ENCODE results near the gene SERTM2. TPM values are rescaled to one million over a fixed set of nuclear protein-coding genes. Genes with fewer than 3 reads are reported as not detected.
"Not testable (repeated sequence)": the region's sequence is repeated elsewhere in the genome, so short reads cannot be mapped to it uniquely, and the experiment has no call there.

Gene SERTM2
- total RNA-seq, 1 experiment from 2014 or later, result not detected

DNA sequence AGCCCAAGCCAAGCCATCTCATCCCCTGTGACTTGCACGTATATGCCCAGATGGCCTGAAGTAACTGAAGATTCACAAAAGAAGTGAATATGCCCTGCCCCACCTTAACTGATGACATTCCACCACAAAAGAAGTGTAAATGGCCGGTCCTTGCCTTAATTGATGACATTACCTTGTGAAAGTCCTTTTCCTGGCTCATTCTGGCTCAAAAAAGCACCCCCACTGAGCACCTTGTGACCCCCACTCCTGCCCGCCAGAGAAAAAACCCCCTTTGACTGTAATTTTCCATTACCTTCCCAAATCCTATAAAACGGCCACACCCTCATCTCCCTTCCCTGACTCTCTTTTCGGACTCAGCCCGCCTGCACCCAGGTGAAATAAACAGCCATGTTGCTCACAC lies 37.8 kb downstream of the SERTM2 start:
- DNase-seq (ENCODE audit: low spot score); in situ Hi-C loops (cut with HindIII; ENCODE audit: low sequenced_read_pairs): not testable (repeated sequence)

DNA sequence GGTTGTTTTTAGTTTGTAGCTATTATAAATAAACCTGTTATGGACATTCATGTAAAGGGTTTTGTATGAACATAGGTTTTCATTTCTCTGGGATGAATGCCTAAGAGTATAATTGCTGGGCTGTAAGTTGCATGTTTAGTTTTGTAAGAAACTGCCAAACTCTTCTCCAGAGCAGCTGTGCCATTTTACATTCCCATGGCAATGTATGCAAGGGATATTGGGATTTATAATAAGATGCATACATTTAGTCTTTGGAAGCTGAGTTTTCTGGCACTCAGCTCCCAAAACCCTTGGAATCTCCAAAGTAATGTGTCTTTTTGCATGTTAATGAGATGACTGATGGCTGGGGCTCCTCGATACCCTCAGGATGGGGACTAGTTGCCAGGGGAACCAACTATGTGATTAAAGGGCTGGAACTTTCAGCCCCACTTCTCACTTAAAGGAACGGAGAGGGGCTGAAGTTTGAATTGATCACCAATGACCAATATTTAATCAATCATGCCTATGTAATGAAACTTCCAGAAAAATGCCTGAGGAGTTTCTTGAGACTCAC lies 44.0 kb downstream of the SERTM2 start:
- in situ Hi-C loops (cut with HindIII; ENCODE audit: low sequenced_read_pairs), result no loop called here
- DNase-seq (ENCODE audit: low spot score), result no peak

GRCh38 chrX:111560801-111561200 lies 49.4 kb downstream of the SERTM2 start:
- in situ Hi-C loops (cut with HindIII; ENCODE audit: low sequenced_read_pairs), result no loop called here
- DNase-seq (ENCODE audit: low spot score), result no peak

DNA sequence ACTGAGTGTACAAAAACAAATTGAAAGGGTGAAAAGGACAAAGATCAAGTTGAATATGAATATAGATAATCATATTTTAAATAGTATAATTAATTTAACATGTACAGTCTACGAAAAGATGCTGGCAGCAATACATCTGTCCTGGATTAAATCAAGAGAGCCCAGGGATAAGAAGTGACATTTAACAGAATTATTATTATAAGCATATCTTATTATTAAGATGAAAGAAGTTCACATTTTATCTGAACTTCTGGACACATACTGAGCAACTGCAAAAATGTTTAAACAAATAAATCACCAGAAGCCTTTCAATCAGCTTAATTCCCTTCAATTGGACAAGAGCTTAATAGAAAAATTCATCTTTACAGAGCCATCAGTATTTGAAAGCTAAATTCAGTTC lies 50.4 kb downstream of the SERTM2 start:
- DNase-seq (ENCODE audit: low spot score), result no peak
- in situ Hi-C loops (cut with HindIII; ENCODE audit: low sequenced_read_pairs), result no loop called here

DNA sequence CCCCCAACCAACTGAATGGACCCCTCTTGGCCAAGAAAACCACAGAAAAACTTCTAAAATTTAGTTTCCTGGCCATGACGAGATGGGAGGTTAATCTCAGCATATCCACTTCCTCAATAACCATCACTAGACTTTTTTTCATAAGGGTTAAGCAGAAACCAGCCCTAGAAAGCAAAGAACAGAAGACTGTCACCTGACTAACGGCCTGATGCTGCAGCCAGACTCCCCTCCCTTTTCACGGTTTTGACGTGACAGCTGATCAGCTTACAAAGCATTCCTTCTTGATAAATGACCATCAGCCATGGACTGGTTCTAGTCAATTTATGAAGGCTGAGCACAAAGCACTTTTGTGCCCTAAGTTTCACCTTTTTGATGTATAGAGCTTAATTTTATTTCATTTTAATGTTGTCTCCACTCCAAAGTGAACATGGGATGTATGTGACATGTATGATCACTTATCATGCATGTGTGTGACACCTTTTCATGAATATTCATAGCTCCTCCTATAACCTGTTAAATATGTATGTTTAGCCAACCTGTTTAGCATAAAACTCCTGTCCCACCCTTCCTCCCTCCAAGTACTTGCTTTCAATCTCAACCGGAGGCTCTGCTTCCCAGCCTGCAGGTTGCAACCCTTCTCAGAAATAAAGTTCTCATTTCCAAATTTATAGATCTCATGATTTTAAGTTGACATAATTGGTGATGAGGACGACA lies 56.3 kb downstream of the SERTM2 start:
- in situ Hi-C loops (cut with HindIII; ENCODE audit: low sequenced_read_pairs), result no loop called here
- DNase-seq (ENCODE audit: low spot score), result no peak

DNA sequence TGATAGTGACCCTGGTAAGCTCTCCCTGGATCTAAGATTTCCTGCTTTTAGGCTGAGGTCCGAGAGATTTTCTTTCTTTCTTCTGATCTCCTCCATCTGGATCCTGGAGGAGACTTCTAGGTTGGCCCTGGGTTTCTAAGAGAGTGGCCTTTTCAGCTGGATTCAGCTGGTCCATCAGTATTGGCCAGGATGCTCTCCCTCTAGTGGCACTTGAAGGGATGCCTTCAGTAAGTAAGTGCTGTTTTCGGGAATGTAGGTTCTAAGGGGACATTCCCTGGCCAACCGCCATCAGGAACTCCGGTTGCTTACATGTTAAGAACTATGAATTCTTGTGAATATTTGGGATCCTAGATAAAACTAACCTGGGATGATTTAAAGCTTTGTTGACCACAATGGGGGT lies 56.9 kb downstream of the SERTM2 start:
- in situ Hi-C loops (cut with HindIII; ENCODE audit: low sequenced_read_pairs), result no loop called here
- DNase-seq (ENCODE audit: low spot score), result no peak

DNA sequence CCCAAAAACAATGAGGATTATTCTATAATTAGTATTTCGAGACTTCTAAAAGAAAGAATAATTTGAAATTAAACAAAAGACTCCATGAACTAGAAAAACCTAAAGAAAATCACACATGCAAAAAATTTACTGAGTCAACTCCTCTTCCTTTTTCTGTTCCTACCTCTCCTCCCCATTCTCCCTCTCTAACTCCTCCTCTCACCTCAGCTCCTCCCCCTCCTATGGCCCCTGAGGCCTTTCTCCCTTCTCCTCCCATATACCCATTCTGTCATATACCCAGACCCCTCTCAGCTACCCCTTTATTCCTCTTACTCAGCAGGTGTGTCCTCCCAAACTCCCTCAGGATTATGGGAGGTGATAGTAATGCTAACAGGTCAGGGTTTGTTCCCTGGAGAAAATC lies 57.4 kb downstream of the SERTM2 start:
- in situ Hi-C loops (cut with HindIII; ENCODE audit: low sequenced_read_pairs), result no loop called here
- DNase-seq (ENCODE audit: low spot score), result no peak

Other genes starting within 250 kb of the SERTM2 start
- gene CAPN6, start 241.2 kb upstream of the SERTM2 start, total RNA-seq (2014; rRNA removed; shearing (Covaris generic)), result not detected in 2 replicates
- not detected in 2 replicates for gene DCX, start 99.5 kb upstream of the SERTM2 start, total RNA-seq (2014; rRNA removed; shearing (Covaris generic))
- 7.0 and 27.6 TPM in 2 replicates for gene ALG13, start 169.5 kb downstream of the SERTM2 start, total RNA-seq (2014; rRNA removed; shearing (Covaris generic))

Measured in G401 (cell line).